ENCODE data around the gene DLL1.

The DLL1 gene

GRCh38 chr6:170295510-170296422, 4.9 kb upstream of the DLL1 start:
- DNase-seq (ENCODE audit: low spot score), result peak; percentile 85

- no peak for DNase-seq (ENCODE audit: low spot score)
These were observed 4.1 kb upstream of the DLL1 start for GRCh38 chr6:170294813-170295509.

- DNase-seq (ENCODE audit: low spot score), result peak; percentile 39
These were observed 3.4 kb upstream of the DLL1 start for GRCh38 chr6:170294298-170294730.

- DNase-seq (ENCODE audit: low spot score), result peak; percentile 46
These were observed 2.7 kb upstream of the DLL1 start for GRCh38 chr6:170293341-170294231.

GRCh38 chr6:170292407-170293158, 1.7 kb upstream of the DLL1 start:
- peak; percentile 63 for DNase-seq (ENCODE audit: low spot score)

GRCh38 chr6:170292111-170292406, 1.2 kb upstream of the DLL1 start:
- no peak for DNase-seq (ENCODE audit: low spot score)

GRCh38 chr6:170291271-170292110, 613 bp upstream of the DLL1 start:
- peak; percentile 86 for DNase-seq (ENCODE audit: low spot score)

GRCh38 chr6:170289951-170290295, 955 bp downstream of the DLL1 start:
- DNase-seq (ENCODE audit: low spot score), result no peak

GRCh38 chr6:170289180-170289931, 1.5 kb downstream of the DLL1 start:
- no peak for DNase-seq (ENCODE audit: low spot score)

- no peak for DNase-seq (ENCODE audit: low spot score)
These were observed 2.1 kb downstream of the DLL1 start for GRCh38 chr6:170288852-170289179.

GRCh38 chr6:170288091-170288631, 2.7 kb downstream of the DLL1 start:
- no peak for DNase-seq (ENCODE audit: low spot score)

GRCh38 chr6:170287371-170287876, 3.5 kb downstream of the DLL1 start:
- DNase-seq (ENCODE audit: low spot score), result no peak

GRCh38 chr6:170286934-170287265, 4.0 kb downstream of the DLL1 start:
- no peak for DNase-seq (ENCODE audit: low spot score)

- peak; percentile 81 for DNase-seq (ENCODE audit: low spot score)
These were observed 4.5 kb downstream of the DLL1 start for GRCh38 chr6:170286246-170286933.

GRCh38 chr6:170285482-170285881, 5.4 kb downstream of the DLL1 start:
- no peak for DNase-seq (ENCODE audit: low spot score)

- no peak for DNase-seq (ENCODE audit: low spot score)
These were observed 5.9 kb downstream of the DLL1 start for GRCh38 chr6:170284866-170285469.

- DNase-seq (ENCODE audit: low spot score), result no peak
These were observed 6.6 kb downstream of the DLL1 start for GRCh38 chr6:170284126-170284773.

All from ecto neural progenitor cell (in vitro differentiated cells).